Uterus (tissue), 4 donors: ENCODE results near the gene ADGRA3. TPM values are rescaled to one million over a fixed set of nuclear protein-coding genes. Genes with fewer than 3 reads are reported as not detected.

Source experiments
- DNase-seq, 2 donors: peaks; one replicate each; pipeline ENCODE4 v3.0.0-alpha.2; 2019 to 2020
- H3K27ac ChIP-seq, 2 donors: fragments of 200-600 bp; sonication (generic); 1 replicate in 1 of 2; 2 replicates in 1 of 2; pipeline ENCODE4 v1.5.1; 2016 to 2018
- H3K27me3 ChIP-seq, 2 donors: fragments of 200-600 bp; sonication (generic); one replicate each; pipeline ENCODE4 v1.5.1; 2018 to 2019; ENCODE audit warnings: control low read depth in 1 of 2
- H3K36me3 ChIP-seq, 2 donors: fragments of 200-600 bp; sonication (generic); one replicate each; pipeline ENCODE4 v1.5.1; 2019; ENCODE audit warnings: control low read depth in 1 of 2
- H3K4me1 ChIP-seq, 2 donors: fragments of 200-600 bp; sonication (generic); one replicate each; pipeline ENCODE4 v1.5.1; 2018 to 2019; ENCODE audit warnings: control low read depth in 1 of 2
- H3K4me3 ChIP-seq, 2 donors: fragments of 200-600 bp; sonication (generic); 1 replicate in 1 of 2; 2 replicates in 1 of 2; pipeline ENCODE4 v1.5.1; 2018 to 2019; ENCODE audit warnings: mild to moderate bottlenecking in 1 of 2
- H3K9me3 ChIP-seq, 2 donors: fragments of 200-600 bp; sonication (generic); one replicate each; pipeline ENCODE4 v1.5.1; 2019; ENCODE audit warnings: control low read depth in 1 of 2
- CTCF ChIP-seq, 4 experiments: fragments of 200-600 bp in 2 of 4; fragments of 450-650 bp in 2 of 4; sonication (generic) in 2 of 4; IDR thresholded peaks; one replicate each; pipeline ENCODE4 v1.5.1; 2016 to 2019; ENCODE audit warnings: antibody characterized with exemption in 4 of 4, mild to moderate bottlenecking in 2 of 4, moderate library complexity in 1 of 4
- POLR2A ChIP-seq, 2 donors: fragments of 450-650 bp; IDR thresholded peaks; one replicate each; pipeline ENCODE4 v1.6.1; 2016; ENCODE audit warnings: antibody characterized with exemption in 2 of 2, mild to moderate bottlenecking in 1 of 2, moderate library complexity in 1 of 2
- intact Hi-C: fragments of 100-400 bp; cut with DNase I; formaldehyde crosslinking; loops from one replicate; pipeline ENCODE4 v1.15.1; 2023; ENCODE audit warnings: low total_unique reads
- total RNA-seq, 4 donors: library from RNA; depleted of rRNA in 3 of 4; stranded (reverse); fragments of >200 nt in 3 of 4; gene quantifications; one replicate each; pipeline versions ENCODE4 v1.1.0 to v1.2.4, GENCODE V29; 2014 to 2023
- donor health status: DM: yes; HTN: yes; CAD: no.

Gene ADGRA3
- total RNA-seq, 4 donors from 2014 or later: 35.3 to 103 (median 45.4) TPM

DNA sequence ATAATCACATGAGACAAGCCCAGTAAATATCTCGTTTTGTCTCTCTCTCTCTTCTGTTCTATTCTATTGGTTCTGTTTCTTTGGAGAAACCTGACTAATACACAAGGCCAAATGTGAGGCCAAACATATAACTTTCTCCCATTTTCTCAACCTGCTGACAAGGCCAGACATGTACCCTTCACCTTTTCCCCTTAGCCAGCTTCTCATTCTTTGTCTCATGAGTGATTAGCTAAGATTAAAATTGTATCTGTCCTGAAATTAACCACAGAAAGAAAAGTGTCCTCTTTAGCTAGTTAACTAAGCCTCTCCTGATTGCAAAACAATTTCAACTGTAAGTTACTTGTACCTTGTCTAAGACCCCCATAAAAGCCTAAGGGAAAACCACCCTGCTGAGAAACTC lies 18.5 kb upstream of the ADGRA3 start:
- intact Hi-C loops: no loop called here
- TF ChIP-seq POLR2A (IDR thresholded peaks at IDR 0.05) (no peak), CTCF (IDR thresholded peaks at IDR 0.05) (no peak)
- Histone ChIP-seq H3K27ac (no peak overlapping the region), H3K36me3 (no peaks in the 10 kb centered on the region), H3K4me3 (no peak overlapping the region), H3K4me1 (no peaks in the 10 kb centered on the region), H3K27me3 (no peaks in the 10 kb centered on the region), H3K9me3 (no peaks in the 10 kb centered on the region)
- no peak for DNase-seq

DNA sequence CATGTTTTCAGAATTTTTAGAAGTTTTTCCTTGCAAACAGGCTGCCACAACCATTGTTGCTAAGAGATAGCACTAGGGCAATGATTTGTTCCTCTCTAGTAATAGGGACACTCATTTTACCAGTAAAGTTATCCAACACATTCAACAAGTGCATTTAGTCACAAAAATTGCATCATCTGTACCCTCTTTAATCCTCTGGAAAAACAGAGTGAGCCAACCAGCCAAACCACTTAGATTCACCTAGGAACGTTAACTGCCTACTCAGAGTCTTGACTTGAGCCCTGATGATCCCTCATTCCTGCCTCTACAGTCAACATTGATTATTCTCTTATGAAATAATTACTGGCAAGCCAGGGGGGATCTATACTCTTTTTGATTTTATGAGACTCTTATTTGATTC lies 17.0 kb upstream of the ADGRA3 start:
- intact Hi-C loops: no loop called here
- Histone ChIP-seq H3K4me1 (no peaks in the 10 kb centered on the region), H3K36me3 (no peaks in the 10 kb centered on the region)

GRCh38 chr4:22532117-22532516 lies 16.3 kb upstream of the ADGRA3 start:
- no peak overlapping the region for H3K4me3 ChIP-seq
- H3K9me3 ChIP-seq: no peaks in the 10 kb centered on the region
- no peaks in the 10 kb centered on the region for H3K4me1 ChIP-seq
- DNase-seq: no peak
- H3K27me3 ChIP-seq: no peaks in the 10 kb centered on the region
- H3K27ac ChIP-seq: no peak overlapping the region
- no peaks in the 10 kb centered on the region for H3K36me3 ChIP-seq
- intact Hi-C loops: no loop called here
- TF ChIP-seq CTCF (IDR thresholded peaks at IDR 0.05): no peak
- TF ChIP-seq POLR2A (IDR thresholded peaks at IDR 0.05): no peak

More for the DNA sequence above, 17.0 kb upstream of the ADGRA3 start:
- Histone ChIP-seq H3K27ac (no peak overlapping the region), H3K9me3 (no peaks in the 10 kb centered on the region), H3K4me3 (no peak overlapping the region), H3K27me3 (no peaks in the 10 kb centered on the region)
- no peak for TF ChIP-seq CTCF (IDR thresholded peaks at IDR 0.05)
- no peak for TF ChIP-seq POLR2A (IDR thresholded peaks at IDR 0.05)
- DNase-seq: no peak

DNA sequence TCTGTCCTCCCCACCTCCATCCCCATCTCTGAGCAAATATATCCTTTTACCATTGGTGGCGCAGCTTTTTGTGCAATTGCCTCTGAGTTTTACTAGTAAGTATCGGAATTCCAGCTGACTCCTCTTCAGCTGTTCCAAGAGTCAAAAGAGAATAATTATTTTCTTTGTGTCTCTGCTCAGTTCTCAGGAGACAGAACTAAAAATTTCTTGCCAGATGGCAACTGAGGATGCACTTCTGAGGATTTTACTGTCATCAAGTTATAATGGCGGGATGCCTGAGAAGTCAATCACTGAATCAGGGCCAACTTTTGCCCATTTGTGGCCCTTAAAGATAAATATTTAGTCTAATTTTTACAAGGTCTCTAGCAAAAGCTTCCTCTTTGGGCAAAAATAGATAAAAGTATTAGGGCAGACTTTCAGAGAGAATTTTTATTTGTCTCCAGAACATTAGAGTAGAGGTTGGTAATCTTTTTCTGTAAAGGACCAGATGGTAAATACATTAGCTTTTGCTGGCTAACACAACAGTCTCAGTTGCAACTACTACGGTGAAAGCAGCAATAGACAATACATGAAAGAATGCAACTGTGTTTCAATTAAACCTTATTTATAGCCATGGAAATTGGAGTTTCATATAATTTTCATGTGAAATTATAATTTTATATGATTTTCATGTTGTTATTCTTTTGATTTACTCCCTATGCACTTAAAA lies 15.6 kb upstream of the ADGRA3 start:
- H3K27ac ChIP-seq: no peak overlapping the region
- H3K27me3 ChIP-seq: no peaks in the 10 kb centered on the region
- DNase-seq: no peak
- H3K36me3 ChIP-seq: no peaks in the 10 kb centered on the region
- no peaks in the 10 kb centered on the region for H3K4me1 ChIP-seq
- no peak overlapping the region for H3K4me3 ChIP-seq
- TF ChIP-seq POLR2A (IDR thresholded peaks at IDR 0.05) (no peak), CTCF (IDR thresholded peaks at IDR 0.05) (no peak)
- intact Hi-C loops: no loop called here
- H3K9me3 ChIP-seq: no peaks in the 10 kb centered on the region

GRCh38 chr4:22524895-22525294 lies 9.0 kb upstream of the ADGRA3 start:
- Histone ChIP-seq H3K27ac (no peak overlapping the region), H3K36me3 (no peaks in the 10 kb centered on the region), H3K27me3 (no peaks in the 10 kb centered on the region), H3K4me3 (no peak overlapping the region), H3K9me3 (no peaks in the 10 kb centered on the region), H3K4me1 (no peaks in the 10 kb centered on the region)
- TF ChIP-seq POLR2A (IDR thresholded peaks at IDR 0.05) (no peak), CTCF (IDR thresholded peaks at IDR 0.05) (no peak)
- no peak for DNase-seq
- intact Hi-C loops: no loop called here
